GM21423 (cell line): ENCODE data around the gene IDS.

Source experiments
- ATAC-seq: cut with Tn5 transposase; IDR thresholded peaks from one replicate; pipeline ENCODE4 v1.9.1; 2021; ENCODE audit warnings: mild to moderate bottlenecking, moderate library complexity; ENCODE audit not compliant: unreplicated experiment

IDS gene

GRCh38 chrX:149462849-149463248 lies 42.3 kb downstream of the IDS start:
- ATAC-seq = no peak

GRCh38 chrX:149461746-149462145 lies 43.4 kb downstream of the IDS start:
- no peak for ATAC-seq

GRCh38 chrX:149458586-149458985 lies 46.5 kb downstream of the IDS start:
- ATAC-seq = no peak

DNA sequence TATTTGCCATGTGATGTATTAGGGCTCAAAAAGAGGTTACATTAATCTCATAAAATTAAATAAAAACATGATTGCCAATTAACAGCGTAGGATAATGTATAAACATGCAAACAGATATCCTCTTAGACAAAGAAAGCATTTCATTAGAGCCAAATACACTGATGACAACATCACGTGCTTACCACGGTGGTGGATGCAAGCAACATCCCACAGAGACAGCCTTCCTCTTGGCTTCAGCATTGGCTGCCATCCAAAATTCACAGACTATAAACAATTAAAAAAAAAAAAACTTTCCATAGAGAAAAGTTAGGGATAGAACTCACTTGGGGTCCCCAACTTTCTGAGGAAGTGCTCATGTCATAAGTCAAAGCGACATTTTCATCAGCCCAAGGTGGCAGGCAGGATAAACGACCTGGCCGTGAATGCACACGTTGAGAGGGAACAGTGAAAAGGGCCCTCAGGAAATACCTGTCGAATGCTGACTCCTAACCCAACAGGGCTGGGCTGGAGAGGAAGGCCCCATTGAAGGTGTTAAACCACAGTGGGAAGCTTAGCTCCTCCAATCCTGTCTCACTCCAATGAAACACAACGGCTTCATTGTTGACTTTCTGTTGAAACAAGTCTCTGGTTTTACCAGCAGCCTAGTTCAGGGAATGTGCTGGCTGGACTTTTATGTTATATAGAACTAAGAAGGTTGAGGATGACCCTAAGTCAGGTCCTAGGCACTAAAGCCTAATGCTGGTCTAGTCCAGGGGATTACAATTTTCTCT lies 48.4 kb downstream of the IDS start:
- no peak for ATAC-seq

- ATAC-seq = no peak
These were observed 49.2 kb downstream of the IDS start for GRCh38 chrX:149455934-149456333.

DNA sequence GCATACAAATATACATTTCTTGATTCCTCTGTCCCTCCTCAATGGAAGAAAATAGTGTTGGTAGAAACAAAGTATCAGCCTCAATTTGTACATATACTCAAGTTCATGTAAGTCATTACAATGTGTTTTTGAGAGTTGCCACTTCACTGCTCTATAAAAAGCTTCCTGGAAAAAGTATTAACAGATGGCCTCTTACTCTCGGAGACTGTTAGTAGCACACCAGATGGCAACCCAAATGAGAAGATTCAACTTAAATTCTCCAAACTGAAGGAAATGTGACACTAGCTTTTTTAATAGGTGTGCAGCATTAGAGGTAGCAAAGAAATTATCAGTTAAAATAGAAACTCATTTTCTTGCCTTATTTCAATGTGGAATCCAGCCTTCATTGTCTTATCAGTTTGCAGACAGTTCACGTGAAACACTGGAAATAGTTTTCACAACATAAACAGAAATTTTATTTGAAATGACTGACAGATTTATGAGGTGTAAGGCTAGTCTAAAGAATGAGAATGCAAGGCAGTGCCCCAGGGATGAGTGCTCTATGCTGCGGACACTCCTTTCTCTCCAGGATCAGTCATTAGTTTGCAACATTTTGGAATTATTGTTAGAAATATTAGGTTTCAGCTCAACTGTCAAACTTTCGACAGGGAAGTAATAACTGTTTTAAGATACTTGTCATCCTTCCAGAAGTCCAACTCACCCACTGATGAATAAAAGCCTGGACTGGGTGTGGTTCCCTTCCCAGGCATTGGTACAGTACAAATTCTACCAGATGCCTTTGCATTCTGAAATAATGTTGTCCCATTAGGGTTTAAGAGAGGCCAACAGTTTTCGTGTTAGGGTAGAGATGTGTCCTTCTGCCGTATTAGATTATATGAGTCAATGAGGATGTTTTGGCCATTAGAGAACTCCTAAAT lies 50.9 kb downstream of the IDS start:
- ATAC-seq = no peak

DNA sequence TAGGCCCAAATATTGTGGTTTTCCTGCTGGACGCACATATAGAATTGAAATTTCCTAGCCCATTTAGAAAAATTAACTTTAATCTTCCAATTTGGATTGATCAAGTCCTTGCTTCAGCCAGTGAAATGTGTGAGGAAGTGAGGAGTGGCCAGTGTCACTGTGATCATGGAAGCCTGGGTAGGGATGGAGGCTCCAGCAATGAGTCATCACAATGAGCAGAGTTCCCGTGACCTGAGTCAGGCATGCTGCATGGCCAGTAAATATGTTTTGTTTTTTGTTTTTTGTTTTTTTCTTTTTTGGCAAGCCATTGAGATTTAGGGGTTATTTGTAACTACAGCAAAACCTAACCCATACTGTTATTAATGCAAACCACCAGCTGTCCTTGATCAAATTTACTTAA lies 52.1 kb downstream of the IDS start:
- no peak for ATAC-seq

GRCh38 chrX:149433451-149433850 lies 71.7 kb downstream of the IDS start:
- ATAC-seq = no peak

- ATAC-seq = no peak
These were observed 72.1 kb downstream of the IDS start for GRCh38 chrX:149433051-149433450.
